PC-3 (cell line): ENCODE measurements around the gene CDH12. TPM values are rescaled to one million over a fixed set of nuclear protein-coding genes. Genes with fewer than 3 reads are reported as not detected.

Source experiments
- ATAC-seq: fragments of 200-7000 bp; cut with Tn5 transposase; 2 replicates; pipeline ENCODE4 v1.9.1; 2020; ENCODE audit warnings: mild to moderate bottlenecking, moderate library complexity
- BruUV-seq: library from RNA; stranded (reverse); fragments of 400-500 nt; replicated peaks from 2 replicates; lab custom pipeline; 2021; lab: Mats Ljungman, UMichigan
- CTCF ChIA-PET: fragments of 300-600 bp; sonication (Branson Sonifier 250); formaldehyde crosslinking; loops from one replicate; lab custom pipeline; 2022; ENCODE audit warnings: antibody characterized with exemption; lab: Charles Lee
- POLR2A ChIA-PET: fragments of 300-600 bp; sonication (Branson Sonifier 250); formaldehyde crosslinking; loops from one replicate; lab custom pipeline; 2022; ENCODE audit warnings: antibody characterized with exemption; ENCODE audit not compliant: unreplicated experiment; lab: Charles Lee
- DNase-seq: peaks from one replicate; pipeline ENCODE4 v3.0.0-alpha.2; 2015
- H2AFZ ChIP-seq: fragments of 300-600 bp; sonication (generic); 2 replicates; pipeline ENCODE4 v1.6.0; 2016; ENCODE audit warnings: antibody characterized with exemption, low read length
- H3F3A ChIP-seq: fragments of 300-600 bp; sonication (generic); one replicate; pipeline ENCODE4 v1.6.0; 2017; ENCODE audit warnings: antibody characterized with exemption, low read length, control low read depth, mild to moderate bottlenecking; ENCODE audit not compliant: unreplicated experiment
- H3K27ac ChIP-seq: fragments of 300-600 bp; sonication (generic); 2 replicates; pipeline ENCODE4 v1.5.1; 2016; ENCODE audit warnings: mild to moderate bottlenecking, low read length
- H3K27me3 ChIP-seq: fragments of 300-600 bp; sonication (generic); 2 replicates; pipeline ENCODE4 v1.6.1; 2016; ENCODE audit warnings: low read length, mixed read lengths
- H3K36me3 ChIP-seq: fragments of 300-600 bp; sonication (generic); 2 replicates; pipeline ENCODE4 v1.6.1; 2016; ENCODE audit warnings: low read depth, mixed run types, low read length, mixed read lengths
- H3K4me1 ChIP-seq: fragments of 300-600 bp; sonication (generic); 2 replicates; pipeline ENCODE4 v1.5.1; 2016; ENCODE audit warnings: low read length; ENCODE audit not compliant: insufficient read depth
- H3K4me2 ChIP-seq: fragments of 300-600 bp; sonication (generic); 2 replicates; pipeline ENCODE4 v1.6.0; 2016; ENCODE audit warnings: low read length
- H3K4me3 ChIP-seq: fragments of 300-600 bp; sonication (generic); 2 replicates; pipeline ENCODE4 v1.5.1; 2016; ENCODE audit warnings: mild to moderate bottlenecking, low read length, mixed read lengths
- H3K79me2 ChIP-seq: fragments of 300-600 bp; sonication (generic); 2 replicates; pipeline ENCODE4 v1.6.1; 2017; ENCODE audit warnings: low read length, mixed read lengths
- H3K9ac ChIP-seq: fragments of 300-600 bp; sonication (generic); 2 replicates; pipeline ENCODE4 v1.6.0; 2016; ENCODE audit warnings: mild to moderate bottlenecking, low read length
- H3K9me2 ChIP-seq: fragments of 300-600 bp; sonication (generic); replicated peaks from 2 replicates; pipeline ENCODE4 v1.6.1; 2016; ENCODE audit warnings: mixed run types, low read length, mixed read lengths
- H3K9me3 ChIP-seq: fragments of 300-600 bp; sonication (generic); 2 replicates; pipeline ENCODE4 v1.6.1; 2016; ENCODE audit warnings: low read length, mixed read lengths
- H4K20me1 ChIP-seq: fragments of 300-600 bp; sonication (generic); 2 replicates; pipeline ENCODE4 v1.6.1; 2016; ENCODE audit warnings: low read length, mixed read lengths
- CTCF ChIP-seq: fragments of 300-600 bp; sonication (generic); conservative IDR thresholded peaks from 2 replicates; pipeline ENCODE4 v1.5.1; 2017; ENCODE audit warnings: antibody characterized with exemption, low read depth, mild to moderate bottlenecking, low read length
- EZH2 ChIP-seq: fragments of 300-600 bp; sonication (generic); IDR thresholded peaks from one replicate; pipeline ENCODE4 v1.6.1; 2017; ENCODE audit warnings: antibody characterized with exemption, mild to moderate bottlenecking, low read length; ENCODE audit not compliant: unreplicated experiment
- EZH2phosphoT487 ChIP-seq: fragments of 300-600 bp; sonication (generic); IDR thresholded peaks from 2 replicates; pipeline ENCODE4 v1.6.1; 2018; ENCODE audit warnings: mild to moderate bottlenecking, antibody characterized with exemption, low read length, borderline replicate concordance
- intact Hi-C: fragments of 100-400 bp; cut with micrococcal nuclease; formaldehyde crosslinking; loops from 2 replicates; pipeline ENCODE4 v1.9.0; 2023
- total RNA-seq: library from RNA; depleted of rRNA; stranded (reverse); fragments of >200 nt; gene quantifications from 2 replicates; pipeline ENCODE4 v1.2.3, GENCODE V29; 2014

Gene CDH12
- total RNA-seq, 1 experiment from 2014 or later, result 0.44 TPM

GRCh38 chr5:21773456-21773855 is 1079.7 kb downstream of the CDH12 start:
- no peak overlapping the region for H3K4me3 ChIP-seq
- H3K27ac ChIP-seq, result no peak overlapping the region
- ATAC-seq (no peak), DNase-seq (no peak)
- CTCF ChIA-PET, result no interaction called here
- H3K4me2 ChIP-seq, result no peak overlapping the region
- no peaks in the 10 kb centered on the region for H3K79me2 ChIP-seq
- H4K20me1 ChIP-seq, result no peaks in the 10 kb centered on the region
- peaks cover 8% of the 10 kb centered on the region for H3F3A ChIP-seq
- H3K4me1 ChIP-seq, result peaks cover 18% of the 10 kb centered on the region
- no peak for TF ChIP-seq EZH2phosphoT487
- TF ChIP-seq EZH2, result no peak
- no peak for TF ChIP-seq CTCF
- no peaks in the 10 kb centered on the region for H3K9me2 ChIP-seq
- no peaks in the 10 kb centered on the region for H3K9me3 ChIP-seq
- intact Hi-C loops, result no loop called here
- POLR2A ChIA-PET, result no interaction called here
- BruUV-seq, result no TSS peak
- H3K27me3 ChIP-seq, result no peaks in the 10 kb centered on the region
- H3K36me3 ChIP-seq, result no peaks in the 10 kb centered on the region
- no peak overlapping the region for H3K9ac ChIP-seq
- no peak overlapping the region for H2AFZ ChIP-seq

GRCh38 chr5:21765406-21765805 is 1087.7 kb downstream of the CDH12 start:
- no peak for DNase-seq
- Histone ChIP-seq H3K9ac (no peak overlapping the region), H3K27me3 (no peaks in the 10 kb centered on the region), H3K4me2 (no peak overlapping the region), H3K9me3 (no peaks in the 10 kb centered on the region), H3F3A (no peaks in the 10 kb centered on the region), H3K4me3 (no peak overlapping the region), H3K9me2 (no peaks in the 10 kb centered on the region), H3K27ac (no peak overlapping the region), H3K79me2 (no peaks in the 10 kb centered on the region), H3K4me1 (no peaks in the 10 kb centered on the region), H2AFZ (no peak overlapping the region), H3K36me3 (no peaks in the 10 kb centered on the region), H4K20me1 (no peaks in the 10 kb centered on the region)
- TF ChIP-seq EZH2phosphoT487 (no peak), CTCF (no peak), EZH2 (no peak)
- POLR2A ChIA-PET, result no interaction called here
- intact Hi-C loops, result no loop called here
- ATAC-seq, result no peak
- no TSS peak for BruUV-seq
- CTCF ChIA-PET, result no interaction called here

- Histone ChIP-seq H3K27ac (no peak overlapping the region), H3F3A (no peaks in the 10 kb centered on the region), H4K20me1 (no peaks in the 10 kb centered on the region), H3K9me2 (no peaks in the 10 kb centered on the region), H3K9ac (no peak overlapping the region), H3K4me2 (no peak overlapping the region), H3K79me2 (no peaks in the 10 kb centered on the region), H2AFZ (no peak overlapping the region), H3K4me1 (no peaks in the 10 kb centered on the region), H3K4me3 (no peak overlapping the region), H3K27me3 (no peaks in the 10 kb centered on the region), H3K9me3 (no peaks in the 10 kb centered on the region), H3K36me3 (no peaks in the 10 kb centered on the region)
- TF ChIP-seq EZH2 (no peak), EZH2phosphoT487 (no peak), CTCF (no peak)
- POLR2A ChIA-PET, result no interaction called here
- no TSS peak for BruUV-seq
- ATAC-seq (no peak), DNase-seq (no peak)
- CTCF ChIA-PET, result no interaction called here
- intact Hi-C loops, result no loop called here
Measured at GRCh38 chr5:21739096-21739495, 1114.0 kb downstream of the CDH12 start.
